ENCODE measurements around the gene SI.
A peak's percentile ranks its signal among the peaks of the same experiment; 100 is the strongest.
"Not testable (repeated sequence)": the region's sequence is repeated elsewhere in the genome, so short reads cannot be mapped to it uniquely, and the experiment has no call there.

The SI gene

DNA sequence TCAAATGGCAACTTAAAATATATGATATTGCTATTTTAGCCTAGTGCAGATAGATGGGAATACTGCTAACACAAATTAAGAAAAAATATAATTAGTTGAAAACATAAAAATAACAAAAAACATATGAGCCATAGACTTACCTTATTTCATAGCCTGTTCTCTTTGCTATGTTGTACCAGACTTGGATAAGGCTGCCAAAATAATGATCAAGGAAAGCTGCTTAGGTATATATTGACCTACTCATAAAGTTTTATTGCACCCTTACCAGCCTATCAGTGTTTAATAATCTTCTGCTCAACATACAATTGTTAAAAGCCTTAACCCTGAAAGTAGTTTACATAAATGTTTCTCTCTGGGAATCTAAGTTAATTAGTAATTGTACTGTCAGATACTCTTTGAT is at the start of gene SI:
SI (minus strand) TSS at position 204 of the 400 bp plus-strand sequence. CDS start 2,484 bp downstream, outside the sequence.
- FAIRE-seq: no peak

DNA sequence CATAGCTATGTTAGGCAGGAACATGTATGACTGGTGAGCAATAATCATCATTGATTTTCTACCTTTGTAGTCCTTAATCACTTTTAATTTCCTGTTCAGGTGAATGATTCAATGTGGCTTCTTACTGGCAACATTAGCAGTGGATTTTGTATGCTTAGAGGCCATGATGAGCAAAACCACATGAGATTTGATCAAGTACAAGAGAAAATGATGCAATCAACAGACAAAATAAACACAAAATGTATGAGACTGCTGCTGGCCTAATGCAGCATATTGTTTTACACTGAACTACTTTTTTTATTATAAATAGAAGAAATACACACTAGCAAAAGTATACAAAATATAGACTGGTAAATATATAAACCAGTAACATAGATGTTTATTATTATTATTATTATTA is 47.5 kb upstream of the SI start:
- FAIRE-seq: no peak

DNA sequence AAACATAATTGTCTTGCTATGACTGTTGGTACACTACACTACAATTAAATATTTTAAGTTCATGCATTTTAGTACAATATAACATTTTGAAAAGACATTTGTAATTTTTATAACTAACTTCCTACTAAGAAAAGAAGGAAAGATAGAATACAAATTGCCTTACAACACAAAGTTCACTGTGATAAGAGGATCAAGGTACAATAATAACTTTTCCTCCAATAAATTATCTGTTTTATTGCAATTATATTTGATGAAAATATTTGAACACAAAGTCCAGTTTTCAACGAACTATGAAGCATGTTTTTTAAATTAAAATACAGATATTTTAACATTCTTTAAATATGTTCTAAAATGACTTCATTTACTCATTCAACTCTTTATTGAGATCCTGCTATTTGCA is 33.1 kb upstream of the SI start:
- FAIRE-seq: no peak

DNA sequence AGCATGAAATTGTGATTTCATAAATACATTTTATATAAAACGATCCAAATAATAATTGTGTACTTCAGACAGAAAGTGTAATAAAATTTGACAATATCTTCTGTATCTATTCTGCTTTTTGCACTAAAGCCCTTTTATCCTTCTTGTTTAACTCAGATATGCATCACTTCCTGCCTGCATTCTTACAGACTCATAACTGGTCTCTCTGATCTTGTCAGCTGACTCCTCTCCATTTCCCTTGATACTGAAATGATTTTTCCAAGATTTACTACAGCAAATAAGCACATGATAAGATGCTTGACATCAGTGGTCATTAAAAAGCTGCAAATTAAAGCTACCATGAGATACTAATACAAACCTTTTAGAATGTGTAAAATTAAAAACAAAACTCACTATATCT is 25.3 kb upstream of the SI start:
- FAIRE-seq: no peak

DNA sequence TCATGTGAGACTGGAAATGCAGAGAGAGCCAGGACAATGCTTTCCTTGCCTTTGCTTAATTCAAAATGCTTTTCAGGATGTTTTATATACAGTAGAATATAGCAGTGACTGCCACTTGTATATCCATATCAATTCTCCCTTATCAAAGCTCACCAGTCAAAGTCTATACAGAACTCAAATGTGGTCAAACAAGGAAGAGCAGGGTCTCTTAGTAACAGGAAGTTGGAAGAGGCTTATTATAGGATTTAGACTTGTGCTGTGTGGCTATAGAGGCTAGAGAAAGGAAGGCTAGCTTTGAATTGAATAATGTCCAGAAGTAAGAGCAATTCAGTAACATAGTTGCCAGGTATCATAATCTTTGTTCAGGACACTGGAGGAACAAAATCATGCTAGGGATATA is 4.4 kb upstream of the SI start:
- FAIRE-seq: no peak

DNA sequence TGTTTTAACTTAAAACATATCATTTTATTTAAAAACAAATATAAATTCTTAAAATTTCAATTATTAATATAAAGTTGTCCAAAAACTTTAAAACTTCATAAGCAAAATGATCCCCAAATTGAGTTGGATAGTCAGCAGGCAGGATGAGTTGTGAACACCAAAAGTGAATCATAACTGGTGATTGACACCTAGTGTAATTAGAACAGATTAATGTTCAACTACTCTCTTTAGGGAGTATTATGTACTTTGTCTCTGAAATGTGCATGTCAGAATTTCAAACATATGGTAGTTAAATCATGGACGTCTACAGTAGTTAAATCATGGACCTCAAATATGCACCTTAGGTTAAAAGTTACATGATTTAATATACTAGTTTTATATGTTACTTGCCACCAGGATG is 2.9 kb upstream of the SI start:
- FAIRE-seq: peak; percentile 65

DNA sequence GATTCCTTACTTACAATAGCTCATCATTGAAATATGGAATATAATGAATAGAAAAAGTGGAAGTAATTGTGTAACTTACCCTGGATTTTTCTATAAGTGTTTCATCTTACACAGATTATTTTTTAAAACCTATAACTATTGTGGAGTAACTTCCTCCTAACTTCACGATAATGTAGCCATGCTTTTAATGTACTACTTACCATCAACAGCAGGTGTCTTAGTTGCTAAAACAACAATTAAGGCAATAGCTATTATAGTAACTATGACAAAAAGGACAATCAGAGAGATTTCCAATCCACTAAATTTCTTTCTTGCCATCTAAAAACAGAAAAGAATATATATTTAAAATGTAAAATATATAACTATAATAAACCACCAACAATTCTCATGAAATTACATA is 2.6 kb downstream of the SI start:
- no peak for FAIRE-seq

DNA sequence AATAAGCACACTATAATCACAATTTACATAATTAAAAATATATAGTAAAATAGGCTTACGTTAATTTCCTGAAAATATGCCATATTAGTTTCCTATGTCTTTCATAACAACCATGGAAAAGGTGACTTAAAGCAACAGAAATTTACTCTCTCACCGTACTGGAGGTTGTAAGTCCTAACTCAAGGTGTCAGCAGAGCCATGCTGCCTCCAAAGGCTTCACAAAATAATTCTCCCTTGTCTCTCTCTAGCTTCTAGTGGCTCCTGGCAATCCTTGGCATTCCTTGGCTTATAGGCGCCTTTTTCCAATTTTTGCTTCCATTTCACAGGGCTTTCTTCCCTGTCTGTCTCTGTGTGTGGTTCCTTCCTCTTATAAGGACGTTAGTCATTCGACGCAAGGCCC is 7.6 kb downstream of the SI start:
- FAIRE-seq: no peak

DNA sequence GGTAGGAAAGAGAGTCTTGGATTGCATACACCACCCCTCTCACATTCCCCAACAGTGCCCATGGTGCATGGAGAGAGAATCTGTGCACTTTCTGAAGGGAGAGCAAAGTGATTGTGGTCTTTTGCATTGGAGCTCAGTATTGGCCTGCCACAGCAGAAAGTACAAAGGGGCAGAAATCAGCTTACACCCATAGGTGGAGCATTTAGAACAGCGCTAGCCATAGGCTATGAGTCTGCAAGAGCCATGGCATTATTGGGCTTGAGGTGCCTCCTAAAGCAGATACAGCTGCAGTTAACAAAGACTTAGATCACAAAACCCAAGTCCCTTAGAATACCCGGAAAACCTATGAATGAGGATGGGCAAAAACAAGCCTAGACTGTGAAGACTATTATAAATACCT is 21.8 kb downstream of the SI start:
- FAIRE-seq: no peak

DNA sequence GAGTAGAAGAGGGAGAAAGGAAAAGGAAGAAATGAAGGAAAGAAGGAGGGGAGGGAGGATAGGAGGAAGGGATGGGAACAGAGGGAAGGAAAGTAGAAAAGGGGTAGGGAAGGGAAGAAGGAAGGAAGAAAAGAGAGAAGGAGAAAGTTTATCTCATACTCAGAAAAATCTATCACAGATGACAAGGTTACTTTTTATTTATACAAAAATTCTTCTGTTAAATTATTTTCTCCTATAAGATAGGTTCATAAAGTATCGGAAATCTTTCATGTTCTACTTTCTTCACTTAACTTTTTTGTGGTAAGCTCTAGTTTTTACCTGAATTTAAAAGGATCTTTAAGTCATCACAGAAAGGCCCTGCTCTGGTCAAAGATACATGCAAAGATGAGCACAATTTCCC is 38.1 kb downstream of the SI start:
- no peak for FAIRE-seq

DNA sequence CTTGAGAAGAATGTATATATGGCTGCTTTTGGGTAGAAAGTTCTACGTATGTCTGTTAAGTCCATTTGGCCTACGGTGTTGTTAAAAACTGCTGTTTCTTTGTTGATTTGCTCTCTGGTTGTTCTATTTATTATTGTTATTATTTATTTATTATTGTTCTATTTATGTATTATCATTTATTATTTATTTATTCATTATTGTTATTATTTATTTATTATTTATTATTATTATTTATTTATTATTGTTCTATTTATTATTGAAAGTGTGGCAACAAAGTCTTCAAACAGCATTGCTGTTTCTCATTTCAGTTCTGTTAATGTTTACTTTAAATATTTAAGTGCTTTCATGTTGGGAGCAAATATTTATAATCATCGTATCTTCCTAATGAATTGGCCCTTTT is 66.7 kb downstream of the SI start:
- peak; percentile 92 for FAIRE-seq

DNA sequence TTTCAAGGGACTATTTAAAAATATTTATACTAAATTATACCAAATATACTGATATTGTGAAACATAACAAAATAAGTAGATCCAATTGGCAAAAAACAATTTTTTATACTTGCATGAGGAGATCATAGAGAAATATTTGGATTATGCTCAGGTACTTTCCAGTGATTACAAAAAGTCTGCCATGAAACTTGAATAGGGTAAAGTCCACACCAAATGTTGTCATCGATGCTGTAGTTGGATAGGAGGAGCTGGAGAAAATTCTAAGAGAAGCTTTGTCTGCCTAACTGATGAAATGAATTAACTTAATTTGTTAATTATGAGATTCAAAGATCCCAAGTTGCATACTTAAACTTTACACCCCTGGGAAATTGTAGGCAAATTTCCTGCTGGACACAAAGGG is 93.3 kb downstream of the SI start:
- no peak for FAIRE-seq

DNA sequence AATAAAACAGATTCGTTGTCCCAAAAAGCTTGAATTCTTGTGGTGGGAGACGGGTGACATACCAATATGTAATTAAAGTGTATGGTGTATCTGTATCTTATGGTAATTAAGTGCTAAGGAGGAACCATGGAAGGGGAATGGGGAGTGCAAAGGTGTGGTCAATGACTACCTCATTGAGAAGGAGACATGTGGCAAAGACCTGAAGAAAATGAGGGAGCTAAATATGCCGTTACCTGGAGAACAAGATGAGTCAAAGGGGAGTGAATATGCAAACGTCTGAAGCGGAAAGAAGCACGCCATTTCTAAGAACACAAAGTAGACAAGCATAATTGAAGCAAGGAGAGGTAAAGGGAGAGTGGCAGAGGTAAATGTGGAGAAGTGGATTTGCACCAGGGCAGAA is 115.7 kb downstream of the SI start:
- FAIRE-seq: no peak

DNA sequence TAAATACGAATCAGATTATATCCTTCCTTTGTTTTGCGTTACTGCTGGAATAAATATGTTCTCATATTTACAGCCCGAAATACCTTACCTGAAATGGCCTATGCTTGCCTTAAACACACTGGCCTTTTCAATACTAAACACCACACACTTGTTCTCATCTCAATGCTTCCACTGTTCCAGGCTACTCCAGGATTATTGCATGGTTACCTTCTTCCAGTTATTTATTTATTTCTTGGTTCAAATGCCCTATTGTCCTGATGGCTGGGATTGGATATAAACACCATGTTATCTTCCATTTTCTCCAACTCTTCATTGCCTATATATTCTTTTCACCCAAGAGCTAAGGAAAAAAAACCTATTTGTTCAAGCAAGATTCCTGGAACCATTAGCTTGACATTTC is 125.3 kb downstream of the SI start:
- no peak for FAIRE-seq

DNA sequence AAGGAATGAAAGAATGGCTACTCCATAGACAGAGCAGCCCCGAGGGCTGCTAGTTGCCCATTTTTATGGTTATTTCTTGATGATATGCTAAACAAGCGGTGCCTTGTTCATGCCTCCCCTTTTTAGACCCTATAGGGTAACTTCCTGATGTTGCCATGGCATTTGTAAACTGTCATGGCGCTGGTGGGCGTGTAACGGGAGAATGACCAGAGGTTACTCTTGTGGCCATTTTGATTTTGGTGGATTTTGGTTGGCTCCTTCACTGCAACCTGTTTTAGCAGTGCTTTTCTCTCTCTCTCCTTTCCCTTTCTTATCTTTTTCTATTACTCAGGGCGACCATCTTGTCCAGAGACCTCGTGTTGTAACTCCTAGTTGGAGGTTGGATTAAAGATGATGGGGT is 126.9 kb downstream of the SI start:
- FAIRE-seq: not testable (repeated sequence)

DNA sequence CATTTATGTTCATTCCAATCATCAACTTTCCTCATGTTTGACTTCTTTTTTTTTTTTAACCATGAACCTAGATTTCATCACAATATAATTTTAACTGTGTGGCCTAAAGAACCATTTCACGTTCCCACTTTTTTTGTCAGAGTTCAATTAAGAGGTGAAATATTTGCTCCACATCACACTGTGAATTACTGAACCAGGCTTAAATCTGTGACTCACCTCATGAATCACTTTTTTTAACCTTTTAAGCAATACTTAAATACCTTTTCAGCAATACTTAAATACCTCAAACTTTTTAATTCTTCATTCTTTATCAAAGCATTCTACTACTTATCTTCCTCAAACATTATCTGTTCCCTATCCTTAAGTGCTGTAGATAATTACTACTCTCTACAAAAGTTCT is 137.6 kb downstream of the SI start:
- FAIRE-seq: no peak

DNA sequence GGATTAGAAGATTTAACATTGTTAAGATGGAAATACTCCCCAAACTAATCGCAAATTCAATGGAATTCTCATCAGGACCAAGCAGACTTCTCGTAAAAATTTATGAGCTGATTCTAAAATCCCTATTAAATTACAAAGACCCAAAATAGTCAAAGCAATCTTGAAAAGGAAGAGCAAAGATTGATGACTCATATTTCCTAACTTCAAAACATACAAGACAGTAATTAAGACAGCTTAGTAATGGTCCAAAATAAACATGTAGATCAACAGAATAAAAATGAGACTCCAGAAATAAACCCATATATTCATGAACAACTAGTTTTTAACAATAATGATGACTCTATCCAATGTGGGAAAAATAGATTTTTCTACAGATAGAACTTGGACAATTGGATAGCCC is 148.7 kb downstream of the SI start:
- FAIRE-seq: no peak
